Activated naive CD8-positive, alpha-beta T cell (primary cell): ENCODE results near the gene CATSPER3.
"Not testable (repeated sequence)": the region's sequence is repeated elsewhere in the genome, so short reads cannot be mapped to it uniquely, and the experiment has no call there.

ENCODE experiments used
- H3K27ac Mint-ChIP-seq: one replicate; pipeline ENCODE4 v1.8.0; 2021; ENCODE audit warnings: mixed read lengths
- H3K27me3 Mint-ChIP-seq: one replicate; pipeline ENCODE4 v1.8.0; 2021; ENCODE audit warnings: mixed read lengths
- H3K36me3 Mint-ChIP-seq: one replicate; pipeline ENCODE4 v1.8.0; 2021; ENCODE audit warnings: mixed read lengths
- H3K4me1 Mint-ChIP-seq: one replicate; pipeline ENCODE4 v1.8.0; 2021; ENCODE audit warnings: low read depth, mixed read lengths
- H3K4me3 Mint-ChIP-seq: one replicate; pipeline ENCODE4 v1.8.0; 2021; ENCODE audit warnings: mild to moderate bottlenecking, mixed read lengths
- H3K9me3 Mint-ChIP-seq: one replicate; pipeline ENCODE4 v1.8.0; 2021; ENCODE audit warnings: low read depth, mixed read lengths

The CATSPER3 gene

GRCh38 chr5:134958755-134959154, 9.0 kb upstream of the CATSPER3 start:
- Mint-ChIP-seq H3K27me3 (no peaks in the 10 kb centered on the region), H3K4me3 (no peak overlapping the region), H3K27ac (no peak overlapping the region), H3K36me3 (peaks cover 13% of the 10 kb centered on the region), H3K9me3 (peaks cover 7% of the 10 kb centered on the region), H3K4me1 (peaks cover 11% of the 10 kb centered on the region)

- no peaks in the 10 kb centered on the region for H3K9me3 Mint-ChIP-seq
- no peaks in the 10 kb centered on the region for H3K27me3 Mint-ChIP-seq
- H3K36me3 Mint-ChIP-seq = peaks cover 17% of the 10 kb centered on the region
- peaks cover 29% of the 10 kb centered on the region for H3K4me1 Mint-ChIP-seq
- H3K4me3 Mint-ChIP-seq = no peak overlapping the region
- H3K27ac Mint-ChIP-seq = peak overlapping the region; percentile 23
Observed at GRCh38 chr5:134963098-134963497, 4.6 kb upstream of the CATSPER3 start.

GRCh38 chr5:134964359-134965270, 3.1 kb upstream of the CATSPER3 start:
- H3K9me3 Mint-ChIP-seq = no peaks in the 10 kb centered on the region
- H3K27ac Mint-ChIP-seq = peak overlapping the region; percentile 85
- H3K27me3 Mint-ChIP-seq = no peaks in the 10 kb centered on the region
- H3K4me3 Mint-ChIP-seq = peak overlapping the region; percentile 55
- peaks cover 19% of the 10 kb centered on the region for H3K36me3 Mint-ChIP-seq
- peaks cover 26% of the 10 kb centered on the region for H3K4me1 Mint-ChIP-seq

GRCh38 chr5:134965271-134965825, 2.4 kb upstream of the CATSPER3 start:
- Mint-ChIP-seq H3K4me3 (no peak overlapping the region), H3K4me1 (peaks cover 26% of the 10 kb centered on the region)

GRCh38 chr5:134968055-134968454, 348 bp downstream of the CATSPER3 start:
- H3K27me3 Mint-ChIP-seq = no peaks in the 10 kb centered on the region
- peaks cover 19% of the 10 kb centered on the region for H3K36me3 Mint-ChIP-seq
- peaks cover 25% of the 10 kb centered on the region for H3K4me1 Mint-ChIP-seq
- no peak overlapping the region for H3K27ac Mint-ChIP-seq
- H3K9me3 Mint-ChIP-seq = no peaks in the 10 kb centered on the region
- H3K4me3 Mint-ChIP-seq = no peak overlapping the region

More at GRCh38 chr5:134965271-134965825, 2.4 kb upstream of the CATSPER3 start:
- Mint-ChIP-seq H3K36me3 (peaks cover 17% of the 10 kb centered on the region), H3K27ac (peak overlapping the region; percentile 85), H3K27me3 (no peaks in the 10 kb centered on the region), H3K9me3 (no peaks in the 10 kb centered on the region)

GRCh38 chr5:134969166-134969565, 1.5 kb downstream of the CATSPER3 start:
- Mint-ChIP-seq H3K4me1 (peaks cover 15% of the 10 kb centered on the region), H3K36me3 (peaks cover 19% of the 10 kb centered on the region)

GRCh38 chr5:134975078-134975715, 7.5 kb downstream of the CATSPER3 start:
- Mint-ChIP-seq H3K9me3 (peaks cover 15% of the 10 kb centered on the region), H3K27ac (no peak overlapping the region), H3K36me3 (peaks cover 29% of the 10 kb centered on the region), H3K4me1 (no peaks in the 10 kb centered on the region), H3K4me3 (no peak overlapping the region), H3K27me3 (peaks cover 2% of the 10 kb centered on the region)

More at GRCh38 chr5:134969166-134969565, 1.5 kb downstream of the CATSPER3 start:
- no peaks in the 10 kb centered on the region for H3K9me3 Mint-ChIP-seq
- no peaks in the 10 kb centered on the region for H3K27me3 Mint-ChIP-seq
- H3K4me3 Mint-ChIP-seq = no peak overlapping the region
- H3K27ac Mint-ChIP-seq = no peak overlapping the region

- Mint-ChIP-seq H3K4me1 (no peaks in the 10 kb centered on the region), H3K4me3 (no peak overlapping the region), H3K9me3 (peaks cover 15% of the 10 kb centered on the region), H3K36me3 (peaks cover 29% of the 10 kb centered on the region), H3K27ac (no peak overlapping the region), H3K27me3 (peaks cover 2% of the 10 kb centered on the region)
Observed at GRCh38 chr5:134975843-134976242, 8.1 kb downstream of the CATSPER3 start.

GRCh38 chr5:134976841-134977240, 9.1 kb downstream of the CATSPER3 start:
- H3K27ac Mint-ChIP-seq = no peak overlapping the region
- H3K9me3 Mint-ChIP-seq = peaks cover 20% of the 10 kb centered on the region
- peaks cover 33% of the 10 kb centered on the region for H3K36me3 Mint-ChIP-seq
- peaks cover 2% of the 10 kb centered on the region for H3K27me3 Mint-ChIP-seq
- no peaks in the 10 kb centered on the region for H3K4me1 Mint-ChIP-seq
- no peak overlapping the region for H3K4me3 Mint-ChIP-seq

GRCh38 chr5:134979416-134979815, 11.7 kb downstream of the CATSPER3 start:
- Mint-ChIP-seq H3K9me3 (peaks cover 28% of the 10 kb centered on the region), H3K36me3 (peaks cover 47% of the 10 kb centered on the region), H3K27me3 (peaks cover 2% of the 10 kb centered on the region), H3K4me3 (no peak overlapping the region), H3K27ac (no peak overlapping the region), H3K4me1 (no peaks in the 10 kb centered on the region)

GRCh38 chr5:134982230-134982629, 14.5 kb downstream of the CATSPER3 start:
- H3K4me1 Mint-ChIP-seq = no peaks in the 10 kb centered on the region
- peaks cover 26% of the 10 kb centered on the region for H3K9me3 Mint-ChIP-seq
- peaks cover 32% of the 10 kb centered on the region for H3K36me3 Mint-ChIP-seq
- no peak overlapping the region for H3K27ac Mint-ChIP-seq
- no peak overlapping the region for H3K4me3 Mint-ChIP-seq
- H3K27me3 Mint-ChIP-seq = peaks cover 2% of the 10 kb centered on the region

GRCh38 chr5:134989266-134989830, 21.6 kb downstream of the CATSPER3 start:
- no peaks in the 10 kb centered on the region for H3K9me3 Mint-ChIP-seq
- no peak overlapping the region for H3K27ac Mint-ChIP-seq
- no peak overlapping the region for H3K4me3 Mint-ChIP-seq
- H3K4me1 Mint-ChIP-seq = no peaks in the 10 kb centered on the region
- H3K36me3 Mint-ChIP-seq = peaks cover 3% of the 10 kb centered on the region
- no peaks in the 10 kb centered on the region for H3K27me3 Mint-ChIP-seq

- not testable (repeated sequence) for H3K27ac Mint-ChIP-seq, H3K4me3 Mint-ChIP-seq, H3K9me3 Mint-ChIP-seq, H3K27me3 Mint-ChIP-seq, H3K36me3 Mint-ChIP-seq, H3K4me1 Mint-ChIP-seq
Observed at GRCh38 chr5:134990183-134990582, 22.5 kb downstream of the CATSPER3 start.

- no peak overlapping the region for H3K27ac Mint-ChIP-seq
- H3K9me3 Mint-ChIP-seq = no peaks in the 10 kb centered on the region
- H3K4me3 Mint-ChIP-seq = no peak overlapping the region
- H3K4me1 Mint-ChIP-seq = no peaks in the 10 kb centered on the region
- no peaks in the 10 kb centered on the region for H3K27me3 Mint-ChIP-seq
- peaks cover 2% of the 10 kb centered on the region for H3K36me3 Mint-ChIP-seq
Observed at GRCh38 chr5:134992148-134992547, 24.4 kb downstream of the CATSPER3 start.

GRCh38 chr5:134993161-134993560, 25.5 kb downstream of the CATSPER3 start:
- H3K27me3 Mint-ChIP-seq = no peaks in the 10 kb centered on the region
- H3K27ac Mint-ChIP-seq = no peak overlapping the region

More at GRCh38 chr5:134993161-134993560, 25.5 kb downstream of the CATSPER3 start:
- Mint-ChIP-seq H3K4me3 (no peak overlapping the region), H3K9me3 (no peaks in the 10 kb centered on the region), H3K36me3 (peaks cover 5% of the 10 kb centered on the region), H3K4me1 (no peaks in the 10 kb centered on the region)
